ENCODE measurements around the gene FCN2.

The FCN2 gene

DNA sequence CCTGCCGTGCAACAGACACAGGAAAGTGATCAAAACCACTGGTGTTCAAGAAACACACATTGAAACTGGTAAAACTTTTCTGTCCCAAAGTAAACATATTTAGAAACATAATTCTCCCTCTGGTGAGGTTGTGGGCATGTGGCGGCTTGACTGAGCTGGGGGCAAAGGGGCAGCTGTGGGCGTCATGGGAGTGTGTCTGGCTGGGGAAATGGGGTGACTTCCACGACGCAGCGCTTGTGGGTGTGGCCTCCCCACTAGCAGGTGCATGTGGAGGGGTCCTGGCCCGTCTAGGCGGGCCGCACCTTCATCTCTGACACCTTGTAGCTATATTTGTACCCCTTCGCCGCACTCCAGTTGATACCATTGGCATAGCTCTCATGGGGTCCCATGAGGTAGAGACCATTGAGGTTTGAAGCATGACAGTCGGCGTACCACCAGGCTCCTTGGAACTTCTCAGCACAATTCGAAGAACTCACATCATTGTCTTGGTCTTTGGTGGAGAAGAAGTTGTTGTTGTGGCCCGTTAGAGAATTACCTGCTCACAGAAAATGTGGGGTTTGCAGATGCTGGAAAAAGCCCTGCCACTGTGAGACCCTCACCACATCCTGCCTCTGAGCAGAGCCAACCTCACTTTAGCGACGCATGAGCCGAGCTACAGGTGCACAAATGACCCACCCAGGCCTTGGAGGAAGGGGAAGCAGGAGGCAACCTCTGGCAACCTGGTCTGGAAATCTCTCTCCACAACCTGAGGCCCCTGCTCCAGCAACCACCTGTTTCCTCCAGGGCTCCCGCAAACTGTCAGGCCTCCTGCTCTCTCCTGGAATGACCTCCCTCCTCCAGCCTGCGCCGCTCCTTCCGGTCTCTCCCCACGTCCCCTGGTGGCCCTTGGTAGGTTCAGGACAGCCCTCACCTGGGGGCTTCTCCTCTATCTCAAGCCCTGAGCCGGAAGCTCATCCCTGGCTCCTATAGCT lies 29.2 kb downstream of the FCN2 start:
- Histone ChIP-seq H3K4me3 (ENCODE audit: low read depth, low read length) (no peak overlapping the region), H3K27ac (no peak overlapping the region), H3K36me3 (no peaks in the 10 kb centered on the region), H3K9me3 (ENCODE audit: severe bottlenecking) (no peaks in the 10 kb centered on the region), H3K27me3 (ENCODE audit: insufficient read depth, low read depth, severe bottlenecking) (no peaks in the 10 kb centered on the region)
- TF ChIP-seq, protein P1, sequence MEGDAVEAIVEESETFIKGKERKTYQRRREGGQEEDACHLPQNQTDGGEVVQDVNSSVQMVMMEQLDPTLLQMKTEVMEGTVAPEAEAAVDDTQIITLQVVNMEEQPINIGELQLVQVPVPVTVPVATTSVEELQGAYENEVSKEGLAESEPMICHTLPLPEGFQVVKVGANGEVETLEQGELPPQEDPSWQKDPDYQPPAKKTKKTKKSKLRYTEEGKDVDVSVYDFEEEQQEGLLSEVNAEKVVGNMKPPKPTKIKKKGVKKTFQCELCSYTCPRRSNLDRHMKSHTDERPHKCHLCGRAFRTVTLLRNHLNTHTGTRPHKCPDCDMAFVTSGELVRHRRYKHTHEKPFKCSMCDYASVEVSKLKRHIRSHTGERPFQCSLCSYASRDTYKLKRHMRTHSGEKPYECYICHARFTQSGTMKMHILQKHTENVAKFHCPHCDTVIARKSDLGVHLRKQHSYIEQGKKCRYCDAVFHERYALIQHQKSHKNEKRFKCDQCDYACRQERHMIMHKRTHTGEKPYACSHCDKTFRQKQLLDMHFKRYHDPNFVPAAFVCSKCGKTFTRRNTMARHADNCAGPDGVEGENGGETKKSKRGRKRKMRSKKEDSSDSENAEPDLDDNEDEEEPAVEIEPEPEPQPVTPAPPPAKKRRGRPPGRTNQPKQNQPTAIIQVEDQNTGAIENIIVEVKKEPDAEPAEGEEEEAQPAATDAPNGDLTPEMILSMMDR (IDR thresholded peaks at IDR 0.05; ENCODE audit: low read depth, low read length), result no peak
- no peak for DNase-seq

DNA sequence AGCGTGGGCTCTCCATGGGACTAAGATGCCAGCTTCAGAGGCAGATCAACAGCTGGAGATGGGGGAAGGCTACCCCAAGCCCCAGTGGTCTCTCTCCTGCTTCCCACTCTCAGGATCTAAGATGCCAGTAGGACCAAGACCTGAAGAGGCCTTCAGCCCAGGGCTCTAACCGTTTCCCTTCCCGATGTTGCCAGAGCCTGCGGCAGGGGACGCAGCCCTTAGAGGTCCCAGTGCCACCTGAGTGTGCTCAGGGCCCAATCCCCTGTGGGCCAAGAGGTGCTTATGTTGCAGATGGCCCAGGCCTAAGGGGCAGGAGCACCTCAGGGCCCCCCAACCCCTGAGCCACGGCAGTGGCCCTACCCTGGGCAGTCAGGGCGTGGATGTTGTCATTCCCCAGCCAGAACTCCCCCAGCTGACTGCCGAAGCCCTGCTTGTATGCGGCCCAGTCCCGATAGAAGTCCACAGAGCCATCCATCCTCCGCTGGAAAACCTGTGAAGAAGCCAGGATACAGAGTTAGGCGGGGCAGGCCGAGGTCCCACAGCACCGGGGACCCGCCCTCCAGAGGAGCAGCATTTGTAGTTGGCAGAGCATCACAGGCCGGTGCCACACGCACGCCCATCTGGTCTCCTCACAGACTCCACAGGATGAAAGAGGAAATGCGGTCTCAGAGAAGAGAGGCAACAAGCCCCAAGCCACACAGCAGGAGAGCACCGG lies 31.7 kb downstream of the FCN2 start:
- TF ChIP-seq, protein P1 (IDR thresholded peaks at IDR 0.05; ENCODE audit: low read depth, low read length), result no peak
- Histone ChIP-seq H3K36me3 (no peaks in the 10 kb centered on the region), H3K27ac (no peak overlapping the region), H3K4me3 (ENCODE audit: low read depth, low read length) (no peak overlapping the region), H3K27me3 (ENCODE audit: insufficient read depth, low read depth, severe bottlenecking) (no peaks in the 10 kb centered on the region), H3K9me3 (ENCODE audit: severe bottlenecking) (no peaks in the 10 kb centered on the region)
- DNase-seq, result no peak

DNA sequence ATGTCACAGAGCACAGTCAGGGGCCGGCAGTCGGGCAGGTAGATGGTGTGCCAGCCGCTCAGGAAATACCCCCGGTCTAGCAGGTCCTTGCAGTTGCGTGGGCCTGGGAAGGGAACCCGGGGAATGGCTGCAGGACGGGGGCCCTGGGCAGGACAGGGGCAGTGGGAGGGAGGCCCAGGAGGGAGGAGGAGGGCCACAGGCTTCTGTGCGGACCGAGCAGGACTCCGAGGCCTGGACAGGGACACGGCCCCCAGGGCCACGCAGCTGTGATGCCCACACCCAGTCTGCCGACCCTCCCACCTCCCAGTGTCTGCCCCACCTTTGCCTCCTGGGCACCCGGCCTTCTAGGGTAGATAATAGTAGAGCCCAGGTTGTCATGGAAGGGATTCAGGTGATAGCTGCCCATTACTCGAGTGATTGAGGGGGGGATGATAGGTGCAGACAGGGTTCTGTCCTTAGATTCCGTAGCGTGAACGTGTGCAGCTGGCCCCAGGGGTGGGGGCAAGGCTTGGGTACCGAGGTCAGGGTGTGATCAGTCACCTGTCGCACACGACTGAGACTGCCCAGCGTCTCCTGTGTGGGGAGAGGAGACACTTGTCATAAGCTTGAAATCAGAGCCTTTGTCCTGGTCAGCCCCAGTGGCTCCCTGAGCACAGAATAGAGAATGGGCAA lies 32.6 kb downstream of the FCN2 start:
- DNase-seq, result no peak
- Histone ChIP-seq H3K27me3 (ENCODE audit: insufficient read depth, low read depth, severe bottlenecking) (no peaks in the 10 kb centered on the region), H3K36me3 (no peaks in the 10 kb centered on the region), H3K27ac (no peak overlapping the region), H3K4me3 (ENCODE audit: low read depth, low read length) (no peak overlapping the region), H3K9me3 (ENCODE audit: severe bottlenecking) (no peaks in the 10 kb centered on the region)
- TF ChIP-seq, protein P1 (IDR thresholded peaks at IDR 0.05; ENCODE audit: low read depth, low read length), result no peak

DNA sequence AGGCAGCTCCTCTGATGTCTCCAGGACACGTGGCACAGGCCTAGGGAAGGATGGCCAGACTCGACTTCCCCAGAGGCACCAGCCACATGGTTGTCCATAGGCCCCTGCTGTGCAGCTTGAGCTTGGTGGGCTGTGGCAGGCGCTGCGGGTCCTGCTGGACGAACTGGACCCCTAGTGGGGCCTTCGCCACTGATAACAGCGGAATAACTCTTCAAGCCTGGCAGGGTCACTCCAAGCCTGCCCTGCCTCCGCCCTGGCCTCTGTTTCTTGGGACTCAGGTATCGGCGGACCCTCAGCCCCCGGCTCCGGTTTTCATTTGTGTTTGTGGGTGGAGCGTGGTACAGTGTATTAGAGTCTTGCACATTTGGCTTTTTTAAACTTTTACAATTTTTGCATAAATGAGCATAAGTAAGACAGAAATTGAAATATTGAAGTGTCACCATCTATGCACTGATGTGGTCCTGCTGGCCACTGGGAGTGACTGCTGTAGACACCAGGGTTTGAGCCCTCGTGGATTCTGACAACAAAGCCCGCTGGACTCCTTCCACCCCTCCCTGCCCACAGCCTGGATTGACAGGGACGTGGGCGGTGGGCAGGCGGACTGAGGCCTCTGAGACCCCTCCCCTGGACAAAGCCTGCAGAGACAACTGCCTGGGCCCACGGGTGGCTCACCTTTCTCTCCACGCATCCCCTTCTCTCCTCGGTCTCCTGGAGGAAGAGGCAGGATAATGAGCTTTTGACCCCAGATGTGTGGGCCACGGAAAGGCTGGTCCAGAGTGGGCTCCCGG lies 33.3 kb downstream of the FCN2 start:
- no peak for DNase-seq
- H3K27me3 ChIP-seq (ENCODE audit: insufficient read depth, low read depth, severe bottlenecking), result no peaks in the 10 kb centered on the region
- no peaks in the 10 kb centered on the region for H3K9me3 ChIP-seq (ENCODE audit: severe bottlenecking)
- TF ChIP-seq, protein P1 (IDR thresholded peaks at IDR 0.05; ENCODE audit: low read depth, low read length), result no peak
- no peaks in the 10 kb centered on the region for H3K36me3 ChIP-seq
- H3K4me3 ChIP-seq (ENCODE audit: low read depth, low read length), result no peak overlapping the region
- no peak overlapping the region for H3K27ac ChIP-seq

DNA sequence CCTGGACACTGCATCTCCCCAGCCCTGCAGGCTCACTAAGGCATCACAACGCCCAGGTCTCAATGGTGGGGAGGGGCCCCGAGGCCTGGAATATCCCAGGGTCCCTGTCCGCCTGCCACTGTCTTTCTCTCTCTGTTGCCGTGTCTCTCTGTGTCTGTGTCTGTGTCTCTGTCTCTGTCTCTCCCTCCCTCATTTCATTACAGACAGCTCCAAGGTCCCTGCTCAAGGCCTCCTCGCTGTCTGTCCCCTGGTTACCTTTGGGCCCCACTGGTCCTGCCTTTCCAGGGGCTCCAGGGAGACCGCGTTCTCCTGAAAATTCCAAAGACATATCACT lies 33.9 kb downstream of the FCN2 start:
- no peak for DNase-seq
- TF ChIP-seq, protein P1 (IDR thresholded peaks at IDR 0.05; ENCODE audit: low read depth, low read length), result no peak
- H3K27ac ChIP-seq, result 0 out of 2 replicates have a peak overlapping the region, but pooled peaks have one; percentile 6
- H3K9me3 ChIP-seq (ENCODE audit: severe bottlenecking), result peaks cover 2% of the 10 kb centered on the region
- H3K36me3 ChIP-seq, result no peaks in the 10 kb centered on the region
- H3K4me3 ChIP-seq (ENCODE audit: low read depth, low read length), result no peak overlapping the region
- H3K27me3 ChIP-seq (ENCODE audit: insufficient read depth, low read depth, severe bottlenecking), result no peaks in the 10 kb centered on the region
